ENCODE data around the gene FAM25G. TPM values are rescaled to one million over a fixed set of nuclear protein-coding genes. Genes with fewer than 3 reads are reported as not detected.

Gene FAM25G
- total RNA-seq, 4 donors from 2014 or later: not detected

Small RNA genes within 50 kb of the gene (small RNA-seq; reads per million reads assigned to genes)
- gene AL591684.3 (0 reads per million in 4 donors), gene RNA5SP312 (0 reads per million in 4 donors)

Other genes starting within 250 kb of the FAM25G start
- gene GDF10, start 191.5 kb downstream of the FAM25G start, total RNA-seq: 10 to 100 TPM in 2 of 4 donors, 1 to 10 TPM in 2; 5.8 to 29.7 (median 10.8) TPM
- gene GDF2, start 169.2 kb downstream of the FAM25G start, total RNA-seq: not detected
- gene RBP3, start 143.3 kb downstream of the FAM25G start, total RNA-seq: not detected
- under 1 TPM in 2 of 4 donors, not detected in 2; 0.12 to 0.47 TPM for gene ZNF488, start 107.4 kb downstream of the FAM25G start, total RNA-seq
- gene ANXA8, start 7.6 kb downstream of the FAM25G start, total RNA-seq: 1 to 10 TPM in 1 of 4 donors, under 1 TPM in 1, not detected in 2; 0.47 to 7.3 TPM
- 10 to 100 TPM in 1 of 4 donors, 1 to 10 TPM in 3; 1.6 to 11.7 (median 5.1) TPM for gene AGAP9, start 31.9 kb upstream of the FAM25G start, total RNA-seq